GM13976 (cell line): ENCODE data around the gene GPR137C.

Source experiments
- DNase-seq: peaks from one replicate; pipeline ENCODE4 v3.0.0; 2012; ENCODE audit warnings: low spot score
- in situ Hi-C: fragments of 300-500 bp; cut with MboI; formaldehyde crosslinking; loops from one replicate; pipeline ENCODE4 v1.12.0; 2022; ENCODE audit warnings: low sequenced_read_pairs, mixed read lengths, inconsistent platforms; ENCODE audit not compliant: unreplicated experiment
- TF ChIP-seq, protein P1 (sequence below): IDR thresholded peaks from 2 replicates; pipeline ENCODE4 v1.5.1; 2012; ENCODE audit warnings: borderline replicate concordance, mild to moderate bottlenecking; ENCODE audit not compliant: insufficient read depth; ENCODE audit errors: extremely low read depth, missing control alignments, control extremely low read depth

The GPR137C gene, protein sequence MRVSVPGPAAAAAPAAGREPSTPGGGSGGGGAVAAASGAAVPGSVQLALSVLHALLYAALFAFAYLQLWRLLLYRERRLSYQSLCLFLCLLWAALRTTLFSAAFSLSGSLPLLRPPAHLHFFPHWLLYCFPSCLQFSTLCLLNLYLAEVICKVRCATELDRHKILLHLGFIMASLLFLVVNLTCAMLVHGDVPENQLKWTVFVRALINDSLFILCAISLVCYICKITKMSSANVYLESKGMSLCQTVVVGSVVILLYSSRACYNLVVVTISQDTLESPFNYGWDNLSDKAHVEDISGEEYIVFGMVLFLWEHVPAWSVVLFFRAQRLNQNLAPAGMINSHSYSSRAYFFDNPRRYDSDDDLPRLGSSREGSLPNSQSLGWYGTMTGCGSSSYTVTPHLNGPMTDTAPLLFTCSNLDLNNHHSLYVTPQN

DNA sequence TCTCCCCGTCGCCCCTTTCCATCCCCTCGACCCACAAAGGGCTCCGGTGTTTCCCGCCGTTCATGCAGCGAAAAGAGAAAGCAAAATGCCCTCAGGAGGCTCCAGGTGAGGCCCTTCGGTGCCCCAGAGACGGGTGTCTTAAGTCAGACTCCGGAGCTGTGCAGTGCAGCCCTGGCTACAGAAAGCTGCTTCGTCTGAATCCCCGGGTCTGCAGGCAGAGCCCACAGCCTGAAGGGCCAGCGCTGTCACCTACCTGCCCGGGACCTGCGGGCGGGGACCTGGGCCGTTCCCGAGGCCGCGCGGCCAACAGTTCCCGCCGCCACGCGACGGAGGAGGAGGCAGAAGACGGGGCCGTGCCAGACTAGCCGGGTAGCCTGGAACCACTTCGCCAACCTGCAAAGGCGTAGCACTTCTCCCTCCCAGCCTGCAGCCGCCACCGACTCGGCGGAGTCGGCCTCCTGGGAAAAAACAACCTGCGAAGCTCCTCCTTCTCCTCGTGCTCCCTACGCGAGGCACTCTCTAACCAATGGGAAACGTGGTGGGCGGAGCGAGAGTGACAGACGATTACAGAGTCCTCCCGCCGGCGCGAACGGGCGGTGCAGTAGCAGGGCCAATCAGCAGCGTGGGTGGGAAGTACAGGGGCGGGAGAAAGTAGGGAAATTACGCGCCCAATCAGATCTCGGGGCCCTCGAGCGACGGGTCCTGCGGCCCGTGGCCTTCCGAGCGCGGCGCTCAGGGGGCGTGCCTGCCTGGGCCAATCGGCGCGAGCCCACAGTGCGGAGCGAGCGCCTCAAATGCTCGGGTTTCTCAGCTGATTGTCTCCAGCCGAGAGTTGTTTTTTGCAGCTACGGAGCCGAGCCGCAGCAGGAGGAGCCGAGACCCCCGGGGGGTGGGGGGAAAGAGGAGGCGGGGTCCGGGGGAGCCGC is at the start of gene GPR137C, which contains the start of gene TXNDC16:
Gene GPR137C, plus strand, starts transcription at position 774 of the 926 bp plus-strand sequence. CDS start 312 bp downstream, outside the sequence.
Gene TXNDC16, minus strand, starts transcription at position 443 of the 926 bp plus-strand sequence. CDS start 8,948 bp downstream, outside the sequence.
- TF ChIP-seq, protein P1, sequence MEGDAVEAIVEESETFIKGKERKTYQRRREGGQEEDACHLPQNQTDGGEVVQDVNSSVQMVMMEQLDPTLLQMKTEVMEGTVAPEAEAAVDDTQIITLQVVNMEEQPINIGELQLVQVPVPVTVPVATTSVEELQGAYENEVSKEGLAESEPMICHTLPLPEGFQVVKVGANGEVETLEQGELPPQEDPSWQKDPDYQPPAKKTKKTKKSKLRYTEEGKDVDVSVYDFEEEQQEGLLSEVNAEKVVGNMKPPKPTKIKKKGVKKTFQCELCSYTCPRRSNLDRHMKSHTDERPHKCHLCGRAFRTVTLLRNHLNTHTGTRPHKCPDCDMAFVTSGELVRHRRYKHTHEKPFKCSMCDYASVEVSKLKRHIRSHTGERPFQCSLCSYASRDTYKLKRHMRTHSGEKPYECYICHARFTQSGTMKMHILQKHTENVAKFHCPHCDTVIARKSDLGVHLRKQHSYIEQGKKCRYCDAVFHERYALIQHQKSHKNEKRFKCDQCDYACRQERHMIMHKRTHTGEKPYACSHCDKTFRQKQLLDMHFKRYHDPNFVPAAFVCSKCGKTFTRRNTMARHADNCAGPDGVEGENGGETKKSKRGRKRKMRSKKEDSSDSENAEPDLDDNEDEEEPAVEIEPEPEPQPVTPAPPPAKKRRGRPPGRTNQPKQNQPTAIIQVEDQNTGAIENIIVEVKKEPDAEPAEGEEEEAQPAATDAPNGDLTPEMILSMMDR, result no peak
- in situ Hi-C loops, result no loop called here
- DNase-seq, result peak; percentile 98

DNA sequence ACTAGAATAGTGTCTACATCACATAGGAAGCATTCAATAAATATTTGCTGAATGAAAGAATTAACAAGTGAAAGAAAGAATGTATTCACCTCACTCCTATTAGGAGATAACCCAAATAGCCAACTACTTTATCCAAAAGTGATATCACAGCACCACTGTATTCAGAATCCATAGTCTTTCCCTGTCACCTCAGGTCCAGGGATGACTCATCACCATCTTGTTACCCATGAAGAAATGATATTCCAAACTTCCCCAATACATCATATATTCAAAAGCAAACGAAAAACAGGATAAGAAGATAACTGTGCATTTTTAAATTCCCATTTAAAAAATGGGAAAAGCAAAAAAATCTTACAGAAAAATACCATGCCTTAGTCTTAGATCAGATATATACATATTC is 39.4 kb upstream of the GPR137C start:
- TF ChIP-seq, protein P1, result no peak
- DNase-seq, result no peak
- in situ Hi-C loops, result no loop called here

DNA sequence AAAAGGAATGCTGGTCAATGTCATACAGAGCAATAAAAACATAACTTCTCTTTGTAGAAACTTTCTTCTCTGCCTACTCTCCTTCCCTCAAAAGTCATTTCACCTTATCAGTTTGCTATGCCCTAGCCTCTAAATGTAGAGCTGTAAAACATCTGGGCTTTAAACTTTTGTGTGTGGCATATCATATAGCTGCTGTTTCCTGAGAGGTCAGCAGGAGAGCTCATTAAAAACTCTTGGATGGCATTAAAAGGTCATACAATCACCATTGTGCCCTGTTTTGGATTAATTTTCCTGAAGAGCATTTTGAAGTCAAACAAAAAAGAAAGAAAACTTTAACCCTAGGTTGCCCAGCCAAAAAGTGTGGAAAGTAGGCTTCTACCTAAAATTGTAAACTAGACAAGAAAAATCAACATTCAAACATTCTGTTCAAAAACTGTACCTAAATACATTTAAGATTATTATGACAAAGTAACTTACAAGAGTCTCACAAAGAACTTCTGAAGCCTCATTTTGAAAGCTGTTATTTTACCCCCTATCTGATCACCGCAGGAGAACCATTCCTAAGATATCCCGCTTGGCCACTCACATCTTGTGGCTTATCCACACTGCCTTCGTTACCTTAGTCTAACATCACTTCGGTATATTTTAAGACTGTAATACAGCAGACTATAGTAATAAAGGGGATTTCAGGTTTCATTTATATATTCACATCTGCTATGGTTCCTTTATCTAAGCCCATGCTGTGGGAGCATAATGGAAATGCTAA is 38.4 kb upstream of the GPR137C start:
- in situ Hi-C loops, result no loop called here
- no peak for DNase-seq
- TF ChIP-seq, protein P1, result no peak

DNA sequence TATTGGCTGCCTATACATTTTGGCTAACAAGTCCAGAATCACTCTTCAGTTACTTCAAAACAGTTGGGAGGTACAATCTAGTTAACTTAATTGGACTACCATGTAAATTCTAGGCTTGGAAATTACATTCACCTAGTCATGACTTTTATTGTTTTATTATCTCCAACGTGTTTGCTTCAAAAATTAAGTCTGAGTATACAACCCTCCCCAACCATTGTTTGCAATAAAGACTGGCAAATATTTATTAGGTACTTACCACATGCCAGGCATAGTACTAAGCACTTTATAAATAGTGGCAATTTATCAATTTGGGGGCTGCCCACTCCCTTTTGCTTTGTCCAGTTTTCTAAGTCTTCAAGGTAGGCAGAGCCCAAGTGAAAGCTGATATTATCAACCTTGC is 30.6 kb upstream of the GPR137C start:
- no peak for DNase-seq
- in situ Hi-C loops, result no loop called here
- TF ChIP-seq, protein P1, result no peak

DNA sequence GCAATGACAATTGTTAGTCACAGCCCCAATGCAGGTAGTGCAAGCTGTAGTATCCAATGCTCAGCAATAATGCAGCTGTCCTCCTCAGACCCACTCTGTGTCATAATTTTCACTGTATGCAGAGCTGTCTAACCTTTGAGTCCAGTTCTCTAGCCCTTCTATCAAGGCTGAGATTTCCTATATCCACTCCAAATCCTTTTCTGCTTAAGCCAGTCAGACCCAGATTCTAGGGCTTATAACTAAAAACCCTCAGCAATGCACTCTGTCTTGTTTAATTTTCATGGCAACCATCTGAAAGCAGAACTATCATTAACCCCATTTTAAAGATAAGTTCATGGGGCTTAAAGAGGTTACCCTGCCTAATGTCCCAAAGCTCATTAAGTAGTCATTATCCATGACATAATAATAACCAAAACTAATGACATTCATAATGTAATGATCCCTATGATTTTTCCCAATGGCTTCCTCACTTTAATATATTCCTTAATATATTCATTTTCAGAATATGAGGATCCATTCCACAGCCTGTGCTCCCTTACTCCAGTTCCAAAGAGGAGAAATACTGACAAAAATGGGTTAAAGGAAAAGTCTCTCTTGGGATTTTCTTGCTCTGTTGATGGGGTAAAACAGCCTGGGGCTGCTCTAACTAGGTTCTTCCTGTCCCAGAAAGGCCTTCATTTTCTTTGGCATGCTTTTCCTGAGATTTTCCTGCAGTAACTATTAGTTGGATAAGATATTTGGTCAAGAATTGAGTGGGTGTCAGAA is 29.9 kb upstream of the GPR137C start:
- no peak for DNase-seq
- in situ Hi-C loops, result no loop called here
- TF ChIP-seq, protein P1, result no peak
